Measurements from ENCODE around the gene LRRC3C. TPM values are rescaled to one million over a fixed set of nuclear protein-coding genes. Genes with fewer than 3 reads are reported as not detected.

The LRRC3C gene
- total RNA-seq, 1 experiment from 2014 or later = not detected

GRCh38 chr17:39923836-39924690, 3.5 kb upstream of the LRRC3C start:
- DNase-seq (ENCODE audit: low spot score) = no peak

DNA sequence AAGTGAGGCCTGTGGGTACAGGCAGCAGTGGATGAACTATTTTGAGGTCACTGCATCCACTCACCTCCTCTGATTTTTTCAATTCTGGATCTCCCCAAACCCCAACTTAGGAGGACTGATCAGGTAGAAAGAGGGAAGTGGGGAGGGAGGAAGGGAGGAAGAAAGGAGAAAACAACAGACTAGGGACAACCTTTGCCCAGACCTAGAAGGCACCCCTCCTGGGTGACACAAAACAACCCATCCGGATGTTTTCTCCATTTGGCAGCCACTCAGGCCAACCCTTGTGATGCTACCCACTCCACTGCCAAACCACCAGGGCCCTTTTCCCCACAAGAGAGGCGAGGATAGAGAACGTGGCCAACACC, 2.9 kb upstream of the LRRC3C start:
- no peak for DNase-seq (ENCODE audit: low spot score)

- DNase-seq (ENCODE audit: low spot score) = no peak
Observed at GRCh38 chr17:39925282-39926134, 2.0 kb upstream of the LRRC3C start.

DNA sequence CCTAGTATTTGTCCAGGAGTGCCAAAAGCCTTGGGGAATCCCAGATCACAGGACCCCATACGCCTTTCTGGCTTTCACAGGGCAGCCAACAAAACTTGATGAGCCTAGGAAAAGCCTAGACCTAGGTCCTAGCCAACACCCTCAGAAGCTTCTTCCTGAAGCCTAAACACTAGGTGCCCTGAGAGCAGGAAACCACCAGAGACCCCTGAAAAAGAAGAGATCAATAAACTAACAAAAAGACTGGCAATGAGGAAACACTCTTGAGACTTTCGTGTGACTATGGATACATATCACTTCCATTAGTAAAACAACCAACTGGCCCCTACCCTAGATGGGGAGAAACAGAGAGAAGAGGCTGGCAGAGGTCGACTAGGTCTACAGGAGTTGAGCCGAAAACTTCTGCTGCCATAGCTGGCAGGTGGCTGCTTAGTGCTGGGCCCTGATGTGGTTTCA, 1.4 kb upstream of the LRRC3C start:
- DNase-seq (ENCODE audit: low spot score) = no peak

GRCh38 chr17:39926588-39927100, 888 bp upstream of the LRRC3C start:
- peak; percentile 68 for DNase-seq (ENCODE audit: low spot score)

DNA sequence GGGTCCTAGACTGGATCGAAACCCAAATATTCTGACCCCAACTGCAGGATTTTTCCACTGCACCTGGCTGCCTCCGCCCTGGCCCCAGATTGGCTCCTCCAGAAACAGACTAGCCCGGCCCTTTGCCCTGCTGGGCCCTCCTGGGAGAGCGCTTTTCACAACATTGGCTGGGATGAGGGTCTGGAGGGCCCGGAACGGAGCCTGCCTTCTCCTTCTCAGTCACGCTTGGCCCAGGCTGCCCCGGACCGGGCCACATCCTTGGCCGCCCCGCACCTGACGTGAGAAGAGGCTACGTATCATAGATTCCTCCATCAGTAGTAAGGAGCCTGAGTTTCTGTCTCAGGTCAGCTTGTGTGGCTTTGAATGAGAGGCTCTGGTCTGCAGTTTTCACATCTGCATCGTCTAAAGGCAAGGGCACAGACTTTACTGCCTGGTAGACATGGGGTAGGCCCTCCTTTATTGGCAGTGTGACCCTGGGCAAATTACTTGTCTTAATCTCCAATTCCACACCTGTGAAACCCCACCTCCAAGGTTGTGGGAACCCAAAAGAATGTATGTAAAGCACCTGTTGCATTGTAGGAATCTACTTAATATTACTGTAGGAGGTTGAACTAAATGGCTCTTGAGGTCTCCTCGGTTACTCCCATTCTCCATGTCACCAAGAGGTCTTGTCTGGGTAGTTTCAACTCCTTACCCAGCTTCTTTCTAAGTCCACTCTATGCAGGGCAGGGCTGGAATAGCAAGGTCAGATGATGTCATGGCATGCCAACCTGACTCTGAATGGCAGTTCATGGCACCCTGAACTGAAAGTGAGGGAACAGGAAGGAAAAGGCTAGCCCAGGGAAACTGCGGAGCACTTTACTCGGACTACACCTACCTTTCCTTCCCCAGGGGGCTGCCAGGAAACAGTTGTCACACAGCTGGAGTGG, 661 bp downstream of the LRRC3C start:
- no peak for DNase-seq (ENCODE audit: low spot score)

- DNase-seq (ENCODE audit: low spot score) = no peak
Observed at GRCh38 chr17:39928858-39929645, 1.5 kb downstream of the LRRC3C start.

DNA sequence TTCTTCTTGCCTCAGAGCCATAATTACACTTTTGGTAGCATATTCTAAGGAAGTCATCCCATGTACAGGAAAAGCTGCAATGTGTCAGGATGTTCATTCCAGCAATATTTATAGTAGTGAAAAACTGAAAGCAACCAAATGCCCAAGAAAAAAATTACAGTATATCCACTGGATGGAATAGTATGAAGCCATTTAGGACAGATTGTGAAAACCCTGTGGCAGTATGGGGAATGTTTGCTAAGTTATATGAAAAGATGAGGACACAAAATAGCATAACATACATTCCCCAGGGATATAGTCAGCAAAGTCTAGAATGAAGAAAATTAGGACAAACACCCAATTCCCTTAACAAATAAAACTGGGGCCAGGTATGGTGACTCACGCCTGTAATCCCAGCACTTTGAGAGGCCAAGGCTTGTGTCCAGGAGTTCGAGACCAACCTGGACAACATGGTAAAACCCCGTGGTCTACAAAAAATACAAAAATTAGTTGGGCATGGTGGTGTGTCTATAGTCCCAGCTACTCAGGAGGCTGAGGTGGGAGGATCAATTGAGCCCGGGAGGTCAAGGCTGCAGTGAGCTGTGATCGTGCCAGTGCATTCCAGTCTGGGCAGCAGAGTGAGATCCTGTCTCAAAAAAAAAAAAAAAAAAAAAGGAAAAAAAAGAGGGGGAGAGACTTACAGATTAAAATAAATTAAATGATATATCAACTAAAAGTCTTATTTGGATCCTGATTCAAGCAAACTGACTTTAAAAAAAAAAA, 2.3 kb downstream of the LRRC3C start:
- DNase-seq (ENCODE audit: low spot score) = no peak

DNA sequence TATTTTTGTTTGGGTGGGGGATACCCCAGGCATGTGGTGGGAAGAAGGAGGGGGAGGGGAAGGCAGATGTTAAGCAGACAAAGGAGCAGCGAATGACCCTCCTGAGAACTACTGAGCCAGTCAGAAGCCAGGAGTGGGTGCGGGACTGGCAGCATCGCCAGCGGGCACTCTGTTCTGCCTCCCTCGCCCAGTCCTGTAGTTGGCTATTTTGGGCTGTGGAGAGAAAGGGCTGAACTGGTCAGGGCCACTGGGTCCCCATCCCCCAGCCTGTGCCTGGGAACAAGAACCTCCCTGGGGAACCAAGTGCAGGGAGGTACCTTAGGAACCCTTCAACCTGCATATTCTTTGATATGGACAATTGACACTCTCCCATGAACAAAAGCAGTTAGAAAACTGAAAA, 6.4 kb downstream of the LRRC3C start:
- DNase-seq (ENCODE audit: low spot score) = no peak

DNA sequence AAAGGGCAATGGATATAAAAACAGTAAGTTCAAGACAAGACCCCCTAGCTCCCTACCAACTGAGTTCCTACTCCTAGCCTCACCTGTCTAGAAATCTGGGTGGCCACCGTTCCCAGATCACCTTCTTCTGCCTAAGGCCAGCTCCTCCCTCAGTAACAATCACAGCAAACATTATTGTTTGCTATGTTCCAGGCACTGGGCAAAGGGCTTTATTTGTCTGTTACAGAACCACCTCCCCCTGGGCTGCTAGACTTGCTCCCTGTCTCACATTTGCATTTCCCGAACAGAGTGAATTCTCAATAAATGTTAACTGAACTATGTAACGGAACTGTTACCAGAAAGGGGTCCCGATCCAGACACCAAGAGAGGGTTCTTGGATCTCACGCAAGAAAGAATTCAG, 6.8 kb downstream of the LRRC3C start:
- no peak for DNase-seq (ENCODE audit: low spot score)

- no peak for DNase-seq (ENCODE audit: low spot score)
Observed at GRCh38 chr17:39935909-39936308, 8.4 kb downstream of the LRRC3C start.

GRCh38 chr17:39937447-39937846, 9.9 kb downstream of the LRRC3C start:
- no peak for DNase-seq (ENCODE audit: low spot score)

DNA sequence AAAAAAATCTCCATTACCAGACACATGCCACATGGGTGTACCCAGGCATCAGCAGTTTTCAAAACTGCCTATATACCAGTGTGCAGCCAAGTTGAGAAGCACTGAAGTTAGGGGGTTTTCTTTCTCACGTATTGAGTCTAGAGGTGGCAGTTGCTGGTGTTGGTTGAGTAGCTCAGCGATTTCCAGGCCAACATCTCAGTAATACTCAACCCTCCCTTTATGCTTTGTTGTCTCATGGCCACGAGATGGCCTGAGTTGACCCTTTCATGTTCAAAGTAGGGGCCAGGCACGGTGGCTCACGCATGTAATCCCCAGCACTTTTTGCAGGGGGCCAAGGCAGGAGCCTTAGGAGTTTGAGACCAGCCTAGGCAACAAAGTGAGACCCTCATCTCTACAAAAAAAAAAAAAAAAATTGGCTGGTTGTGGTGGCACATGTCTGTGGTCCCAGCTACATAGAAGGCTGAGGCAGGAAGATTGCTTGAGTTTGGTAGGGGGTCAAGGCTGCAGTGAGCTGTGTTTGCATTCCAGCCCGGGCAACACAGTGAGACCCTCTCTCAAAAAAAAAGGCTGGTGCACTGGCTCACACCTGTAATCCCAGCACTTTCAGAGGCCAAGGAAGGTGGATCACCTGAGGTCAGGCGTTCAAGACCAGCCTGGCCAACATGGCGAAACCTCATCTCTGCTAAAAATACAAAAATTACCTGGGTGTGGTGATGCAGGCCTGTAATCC, 10.8 kb downstream of the LRRC3C start:
- no peak for DNase-seq (ENCODE audit: low spot score)

DNA sequence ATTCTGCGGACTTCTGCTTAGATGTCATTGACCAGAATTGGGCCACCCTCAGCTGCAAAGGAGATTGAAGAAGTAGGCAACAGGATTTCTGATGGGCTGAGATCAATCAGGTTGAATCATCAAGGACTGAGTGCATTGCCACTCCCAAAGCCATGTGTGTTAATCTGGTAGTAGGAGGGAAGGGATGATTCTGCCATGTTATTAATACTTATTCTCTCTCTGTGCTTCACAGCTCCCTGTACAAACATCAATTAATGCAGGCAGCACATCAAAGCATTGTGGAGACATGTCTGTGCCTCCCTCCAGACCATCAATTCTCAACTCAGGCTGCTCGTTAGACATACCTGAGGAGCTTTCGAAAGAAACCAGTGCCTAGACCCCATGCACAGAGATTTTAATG, 11.6 kb downstream of the LRRC3C start:
- no peak for DNase-seq (ENCODE audit: low spot score)

GRCh38 chr17:39939588-39940419, 12.3 kb downstream of the LRRC3C start:
- peak; percentile 48 for DNase-seq (ENCODE audit: low spot score)

DNA sequence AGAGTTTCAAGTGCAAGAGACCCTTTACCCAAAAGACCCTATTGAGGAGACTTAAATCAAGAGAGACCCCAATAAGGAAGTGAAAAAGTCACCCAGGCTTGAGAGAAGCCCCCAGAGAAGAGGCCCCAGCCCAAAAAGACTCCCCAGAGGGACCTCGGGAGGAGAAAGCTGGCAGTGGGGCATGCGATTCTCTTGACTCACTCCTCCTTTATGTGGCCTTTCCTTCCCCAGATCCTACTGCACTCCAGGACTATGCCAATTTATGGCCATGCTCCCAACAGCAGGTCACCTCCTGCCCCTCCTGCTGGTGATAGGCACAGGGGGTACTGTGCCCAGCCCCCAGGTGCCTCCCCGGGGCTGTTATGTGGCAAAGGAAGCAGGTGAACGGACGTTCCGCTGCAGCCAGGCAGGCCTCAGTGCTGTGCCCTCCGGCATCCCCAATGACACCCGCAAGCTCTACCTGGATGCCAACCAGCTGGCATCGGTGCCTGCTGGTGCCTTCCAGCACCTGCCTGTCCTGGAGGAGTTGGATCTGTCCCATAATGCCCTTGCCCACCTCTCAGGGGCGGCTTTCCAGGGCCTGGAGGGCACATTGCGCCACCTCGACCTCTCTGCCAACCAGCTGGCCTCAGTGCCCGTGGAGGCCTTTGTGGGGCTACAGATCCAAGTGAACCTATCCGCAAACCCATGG, 16.3 kb downstream of the LRRC3C start:
- DNase-seq (ENCODE audit: low spot score) = no peak

GRCh38 chr17:39944393-39944711, 16.8 kb downstream of the LRRC3C start:
- no peak for DNase-seq (ENCODE audit: low spot score)
